Measurements from ENCODE around the gene TRIM54.
"Not testable (repeated sequence)": the region's sequence is repeated elsewhere in the genome, so short reads cannot be mapped to it uniquely, and the experiment has no call there.

The TRIM54 gene

GRCh38 chr2:27347641-27348040, 65.4 kb downstream of the TRIM54 start:
- TF ChIP-seq HDGF (IDR thresholded peaks at IDR 0.05; ENCODE audit: borderline replicate concordance) (no peak), ELF4 (IDR thresholded peaks at IDR 0.05) (no peak), L3MBTL2 (conservative IDR thresholded peaks at IDR 0.05) (no peak), PKNOX1 (IDR thresholded peaks at IDR 0.05) (no peak), SP1 (IDR thresholded peaks at IDR 0.05) (no peak), ARNT (IDR thresholded peaks at IDR 0.05) (no peak), FOXA1 (IDR thresholded peaks at IDR 0.05) (no peak), FOXM1 (IDR thresholded peaks at IDR 0.05; ENCODE audit: borderline replicate concordance) (no peak), ZNF384 (IDR thresholded peaks at IDR 0.05) (no peak), BHLHE40 (IDR thresholded peaks at IDR 0.05; ENCODE audit: borderline replicate concordance) (no peak), TARDBP (IDR thresholded peaks at IDR 0.05) (no peak), LEF1 (IDR thresholded peaks at IDR 0.05; ENCODE audit: borderline replicate concordance) (no peak)

GRCh38 chr2:27350106-27350693, 68.0 kb downstream of the TRIM54 start:
- ChIA-PET POLR2A (no interaction called here), CTCF (no interaction called here)
- DNase-seq (ENCODE audit: extremely low spot score), result no peak
- TF ChIP-seq ZNF384 (IDR thresholded peaks at IDR 0.05) (no peak), ELF4 (IDR thresholded peaks at IDR 0.05) (no peak), L3MBTL2 (conservative IDR thresholded peaks at IDR 0.05) (no peak), SUZ12 (IDR thresholded peaks at IDR 0.05) (no peak), LEF1 (IDR thresholded peaks at IDR 0.05; ENCODE audit: borderline replicate concordance) (no peak), FOXK2 (IDR thresholded peaks at IDR 0.05) (no peak)

More at GRCh38 chr2:27347641-27348040, 65.4 kb downstream of the TRIM54 start:
- CTCF ChIA-PET, result no interaction called here
- POLR2A ChIA-PET, result no interaction called here
- no peak for DNase-seq (ENCODE audit: extremely low spot score)

GRCh38 chr2:27351802-27352598, 69.8 kb downstream of the TRIM54 start:
- ChIA-PET CTCF (no interaction called here), POLR2A (interaction anchor here (0.7 to 1.2 kb wide), 2 partner anchors 18 to 29 kb away, joined by 3 read pairs; no protein-coding TSS in a partner anchor)
- DNase-seq (ENCODE audit: extremely low spot score), result no peak
- TF ChIP-seq SUZ12 (IDR thresholded peaks at IDR 0.05) (no peak), LEF1 (IDR thresholded peaks at IDR 0.05; ENCODE audit: borderline replicate concordance) (no peak)

- DNase-seq (ENCODE audit: extremely low spot score), result not testable (repeated sequence)
- ChIA-PET CTCF (interaction anchor here (0.6 to 0.7 kb wide), 2 partner anchors 24 to 140 kb away, joined by 3 read pairs; no protein-coding TSS in a partner anchor), POLR2A (interaction anchor here (0.9 to 1.1 kb wide), 5 partner anchors 11 to 56 kb away, joined by 3 to 8 read pairs (median 4); partner anchors contain the start of genes EIF2B4, MPV17 and PPM1G)
Measured at GRCh38 chr2:27353386-27353761, 71.1 kb downstream of the TRIM54 start.

GRCh38 chr2:27353762-27354596, 71.8 kb downstream of the TRIM54 start:
- POLR2A ChIA-PET, result interaction anchor here (0.9 to 1.1 kb wide), 4 partner anchors 16 to 56 kb away, joined by 3 to 8 read pairs (median 4); partner anchors contain the start of genes EIF2B4, MPV17 and PPM1G

GRCh38 chr2:27354597-27354927, 72.3 kb downstream of the TRIM54 start:
- POLR2A ChIA-PET, result interaction anchor here (1.4 kb wide), 1 partner anchor 15 kb away, joined by 5 read pairs; no protein-coding TSS in a partner anchor
- TF ChIP-seq FOXA1 (IDR thresholded peaks at IDR 0.05), result no peak
- TF ChIP-seq PKNOX1 (IDR thresholded peaks at IDR 0.05), result peak; percentile 57; the same call in 1 of the 2 replicates
- no peak for TF ChIP-seq ZNF384 (IDR thresholded peaks at IDR 0.05)
- DNase-seq (ENCODE audit: extremely low spot score), result no peak
- CTCF ChIA-PET, result no interaction called here

More at GRCh38 chr2:27353762-27354596, 71.8 kb downstream of the TRIM54 start:
- no peak for DNase-seq (ENCODE audit: extremely low spot score)
- CTCF ChIA-PET, result interaction anchor here (0.7 kb wide), 1 partner anchor 24 kb away, joined by 3 read pairs; no protein-coding TSS in a partner anchor
- TF ChIP-seq PKNOX1 (IDR thresholded peaks at IDR 0.05) (no peak), ZNF384 (IDR thresholded peaks at IDR 0.05) (peak; percentile 72)

GRCh38 chr2:27356056-27356381, 73.8 kb downstream of the TRIM54 start:
- TF ChIP-seq FOXK2 (IDR thresholded peaks at IDR 0.05), result no peak
- no peak for TF ChIP-seq NFRKB (IDR thresholded peaks at IDR 0.05)
- no peak for TF ChIP-seq SUZ12 (IDR thresholded peaks at IDR 0.05)
- no peak for TF ChIP-seq CTBP1 (IDR thresholded peaks at IDR 0.05; ENCODE audit: borderline replicate concordance)
- no peak for TF ChIP-seq FOXA1 (IDR thresholded peaks at IDR 0.05)
- TF ChIP-seq HDGF (IDR thresholded peaks at IDR 0.05; ENCODE audit: borderline replicate concordance), result no peak
- no peak for TF ChIP-seq SP1 (IDR thresholded peaks at IDR 0.05)
- TF ChIP-seq BHLHE40 (IDR thresholded peaks at IDR 0.05; ENCODE audit: borderline replicate concordance), result no peak
- TF ChIP-seq ARNT (IDR thresholded peaks at IDR 0.05), result no peak
- no peak for TF ChIP-seq TARDBP (IDR thresholded peaks at IDR 0.05)
- TF ChIP-seq ELF4 (IDR thresholded peaks at IDR 0.05), result no peak
- TF ChIP-seq L3MBTL2 (conservative IDR thresholded peaks at IDR 0.05), result no peak
- TF ChIP-seq FOXM1 (IDR thresholded peaks at IDR 0.05; ENCODE audit: borderline replicate concordance), result no peak
- TF ChIP-seq ZNF384 (IDR thresholded peaks at IDR 0.05), result no peak
- TF ChIP-seq LEF1 (IDR thresholded peaks at IDR 0.05; ENCODE audit: borderline replicate concordance), result no peak
- no peak for TF ChIP-seq PKNOX1 (IDR thresholded peaks at IDR 0.05)
- POLR2A ChIA-PET, result interaction anchor here (0.9 to 2.9 kb wide), 14 partner anchors 10 to 143 kb away, joined by 3 to 25 read pairs (median 8); partner anchors contain the start of genes ATRAID, EIF2B4, MPV17 and PPM1G
- peak; percentile 46 for DNase-seq (ENCODE audit: extremely low spot score)
- CTCF ChIA-PET, result interaction anchor here (0.6 kb wide), 1 partner anchor 10 kb away, joined by 3 read pairs; no protein-coding TSS in a partner anchor

All from HEK293T (cell line).